Measurements from ENCODE around the gene OTUD7B.

DNA sequence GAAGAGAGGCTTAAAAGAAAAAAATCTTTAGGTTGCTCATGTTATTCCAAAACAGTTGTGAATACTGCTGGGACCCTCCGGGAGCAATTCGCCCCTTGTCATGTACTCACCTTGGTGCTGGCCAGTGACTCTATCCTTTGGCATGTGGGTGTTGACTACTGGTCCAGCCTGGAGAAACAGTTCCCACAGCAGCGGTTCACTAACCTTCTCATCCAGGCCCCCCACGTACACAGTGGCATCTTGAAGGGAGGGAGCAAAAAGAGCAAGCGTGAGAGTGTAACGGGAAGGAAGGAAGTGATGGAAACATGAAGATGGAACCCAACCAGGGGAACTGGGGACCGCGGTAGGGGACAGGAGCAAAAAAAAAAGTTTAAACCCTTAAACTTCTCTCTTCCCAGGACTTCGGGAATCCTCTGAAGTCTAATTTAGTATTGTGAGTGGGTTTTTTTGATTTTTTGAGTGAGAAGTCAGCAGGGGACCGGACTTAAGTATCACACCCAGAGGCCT lies 83.4 kb downstream of the OTUD7B start:
- TF ChIP-seq, protein P1, sequence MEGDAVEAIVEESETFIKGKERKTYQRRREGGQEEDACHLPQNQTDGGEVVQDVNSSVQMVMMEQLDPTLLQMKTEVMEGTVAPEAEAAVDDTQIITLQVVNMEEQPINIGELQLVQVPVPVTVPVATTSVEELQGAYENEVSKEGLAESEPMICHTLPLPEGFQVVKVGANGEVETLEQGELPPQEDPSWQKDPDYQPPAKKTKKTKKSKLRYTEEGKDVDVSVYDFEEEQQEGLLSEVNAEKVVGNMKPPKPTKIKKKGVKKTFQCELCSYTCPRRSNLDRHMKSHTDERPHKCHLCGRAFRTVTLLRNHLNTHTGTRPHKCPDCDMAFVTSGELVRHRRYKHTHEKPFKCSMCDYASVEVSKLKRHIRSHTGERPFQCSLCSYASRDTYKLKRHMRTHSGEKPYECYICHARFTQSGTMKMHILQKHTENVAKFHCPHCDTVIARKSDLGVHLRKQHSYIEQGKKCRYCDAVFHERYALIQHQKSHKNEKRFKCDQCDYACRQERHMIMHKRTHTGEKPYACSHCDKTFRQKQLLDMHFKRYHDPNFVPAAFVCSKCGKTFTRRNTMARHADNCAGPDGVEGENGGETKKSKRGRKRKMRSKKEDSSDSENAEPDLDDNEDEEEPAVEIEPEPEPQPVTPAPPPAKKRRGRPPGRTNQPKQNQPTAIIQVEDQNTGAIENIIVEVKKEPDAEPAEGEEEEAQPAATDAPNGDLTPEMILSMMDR (IDR thresholded peaks at IDR 0.05), result no peak
- no peak for TF ChIP-seq POLR2A (IDR thresholded peaks at IDR 0.05)
